MM.1S (cell line): ENCODE results near the gene SLC13A2.

ENCODE experiments used
- DNase-seq: peaks from one replicate; pipeline ENCODE4 v3.0.0-alpha.2; 2015
- H2AFZ ChIP-seq: fragments of 300-600 bp; sonication (generic); 2 replicates; pipeline ENCODE4 v1.6.0; 2016; ENCODE audit warnings: antibody characterized with exemption, low read length
- H3F3A ChIP-seq: fragments of 300-600 bp; sonication (generic); 2 replicates; pipeline ENCODE4 v1.6.1; 2016; ENCODE audit warnings: mild to moderate bottlenecking, antibody characterized with exemption, low read length, moderate library complexity, mixed read lengths; ENCODE audit not compliant: insufficient read depth
- H3K27ac ChIP-seq: fragments of 300-600 bp; sonication (generic); 2 replicates; pipeline ENCODE4 v1.5.1; 2016; ENCODE audit warnings: mild to moderate bottlenecking, low read length
- H3K27me3 ChIP-seq: fragments of 300-600 bp; sonication (generic); replicated peaks from 2 replicates; pipeline ENCODE4 v1.6.0; 2016; ENCODE audit warnings: low read length; ENCODE audit not compliant: insufficient read depth
- H3K36me3 ChIP-seq: fragments of 300-600 bp; sonication (generic); replicated peaks from 2 replicates; pipeline ENCODE4 v1.6.1; 2016; ENCODE audit warnings: mild to moderate bottlenecking, low read length, mixed read lengths; ENCODE audit not compliant: insufficient read depth
- H3K4me1 ChIP-seq: fragments of 300-600 bp; sonication (generic); 2 replicates; pipeline ENCODE4 v1.6.1; 2016; ENCODE audit warnings: low read length, mixed read lengths
- H3K4me2 ChIP-seq: fragments of 300-600 bp; sonication (generic); 2 replicates; pipeline ENCODE4 v1.6.0; 2016; ENCODE audit warnings: low read depth, low read length
- H3K4me3 ChIP-seq: fragments of 300-600 bp; sonication (generic); 2 replicates; pipeline ENCODE4 v1.5.1; 2016; ENCODE audit warnings: low read length, mixed read lengths
- H3K79me2 ChIP-seq: fragments of 300-600 bp; sonication (generic); 2 replicates; pipeline ENCODE4 v1.6.1; 2016; ENCODE audit warnings: mixed run types, low read length, mixed read lengths
- H3K9ac ChIP-seq: fragments of 300-600 bp; sonication (generic); 2 replicates; pipeline ENCODE4 v1.6.1; 2016; ENCODE audit warnings: low read length, mixed read lengths
- H3K9me2 ChIP-seq: fragments of 300-600 bp; sonication (generic); replicated peaks from 2 replicates; pipeline ENCODE4 v1.6.1; 2016; ENCODE audit warnings: mild to moderate bottlenecking, low read length, mixed read lengths; ENCODE audit not compliant: insufficient read depth
- H3K9me3 ChIP-seq: fragments of 300-600 bp; sonication (generic); replicated peaks from 2 replicates; pipeline ENCODE4 v1.6.1; 2016; ENCODE audit warnings: mild to moderate bottlenecking, low read length, mixed read lengths; ENCODE audit not compliant: insufficient read depth
- H4K20me1 ChIP-seq: fragments of 300-600 bp; sonication (generic); 2 replicates; pipeline ENCODE4 v1.6.1; 2016; ENCODE audit warnings: mild to moderate bottlenecking, low read length, moderate library complexity, mixed read lengths; ENCODE audit not compliant: insufficient read depth
- CTCF ChIP-seq: fragments of 300-600 bp; sonication (generic); IDR thresholded peaks from 2 replicates; pipeline ENCODE4 v1.5.1; 2016; ENCODE audit warnings: antibody characterized with exemption, low read length, mixed read lengths
- EZH2 ChIP-seq: fragments of 300-600 bp; sonication (generic); optimal IDR thresholded peaks from 2 replicates; pipeline ENCODE3; 2017; ENCODE audit warnings: low read depth, mild to moderate bottlenecking, antibody characterized with exemption, low read length, mixed read lengths
- EZH2phosphoT487 ChIP-seq: fragments of 300-600 bp; sonication (generic); IDR thresholded peaks from 2 replicates; pipeline ENCODE4 v1.6.1; 2018; ENCODE audit warnings: antibody characterized with exemption, low read length

Gene SLC13A2

GRCh38 chr17:28511858-28512461 is 38.5 kb downstream of the SLC13A2 start:
- Histone ChIP-seq H3F3A (no peaks in the 10 kb centered on the region), H3K27me3 (peaks cover 93% of the 10 kb centered on the region), H3K27ac (no peak overlapping the region), H3K9ac (no peak overlapping the region), H3K4me2 (no peak overlapping the region), H3K4me1 (no peaks in the 10 kb centered on the region), H2AFZ (no peak overlapping the region), H3K36me3 (no peaks in the 10 kb centered on the region), H3K4me3 (no peak overlapping the region), H4K20me1 (no peaks in the 10 kb centered on the region), H3K79me2 (no peaks in the 10 kb centered on the region), H3K9me2 (no peaks in the 10 kb centered on the region), H3K9me3 (no peaks in the 10 kb centered on the region)
- DNase-seq = no peak
- no peak for TF ChIP-seq CTCF
- TF ChIP-seq EZH2phosphoT487 = no peak
- no peak for TF ChIP-seq EZH2

DNA sequence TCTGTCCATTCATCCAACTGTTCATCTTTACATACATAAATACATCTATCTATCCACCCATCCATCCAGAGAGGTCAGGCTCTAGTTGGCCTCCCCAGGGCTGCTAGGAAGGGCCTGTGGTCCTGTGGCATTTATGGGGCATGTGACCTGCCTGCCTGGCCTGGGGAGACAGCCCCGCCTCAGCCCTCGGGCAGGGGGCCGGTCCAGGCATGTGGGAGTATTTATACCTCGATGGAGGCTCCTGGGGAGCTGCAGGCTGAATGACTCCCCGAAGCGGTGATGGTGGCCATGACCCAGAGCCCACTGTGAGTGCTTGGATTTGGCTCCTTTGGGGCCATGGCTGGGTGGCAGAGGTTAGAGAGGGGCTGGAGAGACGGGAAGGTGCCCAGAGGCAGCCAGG is 40.0 kb downstream of the SLC13A2 start:
- no peaks in the 10 kb centered on the region for H4K20me1 ChIP-seq
- H3K4me3 ChIP-seq = no peak overlapping the region
- TF ChIP-seq CTCF = no peak
- TF ChIP-seq EZH2phosphoT487 = no peak
- TF ChIP-seq EZH2 = no peak
- no peak overlapping the region for H2AFZ ChIP-seq
- no peaks in the 10 kb centered on the region for H3K36me3 ChIP-seq
- H3K9ac ChIP-seq = no peak overlapping the region
- H3K9me3 ChIP-seq = no peaks in the 10 kb centered on the region
- H3F3A ChIP-seq = no peaks in the 10 kb centered on the region
- no peaks in the 10 kb centered on the region for H3K9me2 ChIP-seq
- H3K27ac ChIP-seq = no peak overlapping the region
- H3K4me2 ChIP-seq = no peak overlapping the region
- 0 out of 2 replicates have a peak, but pooled peaks cover 3% of the 10 kb centered on the region for H3K4me1 ChIP-seq
- no peaks in the 10 kb centered on the region for H3K79me2 ChIP-seq
- no peak for DNase-seq
- H3K27me3 ChIP-seq = peaks cover 78% of the 10 kb centered on the region

GRCh38 chr17:28514561-28515002 is 41.1 kb downstream of the SLC13A2 start:
- H3K9ac ChIP-seq = no peak overlapping the region
- no peak for DNase-seq
- H3K4me2 ChIP-seq = no peak overlapping the region
- no peak overlapping the region for H3K27ac ChIP-seq
- TF ChIP-seq CTCF (no peak), EZH2 (no peak), EZH2phosphoT487 (no peak)
- no peaks in the 10 kb centered on the region for H3F3A ChIP-seq
- H3K79me2 ChIP-seq = no peaks in the 10 kb centered on the region
- no peaks in the 10 kb centered on the region for H3K36me3 ChIP-seq
- no peak overlapping the region for H3K4me3 ChIP-seq
- H3K27me3 ChIP-seq = peaks cover 74% of the 10 kb centered on the region
- H3K9me3 ChIP-seq = no peaks in the 10 kb centered on the region
- H3K4me1 ChIP-seq = peaks cover 8% of the 10 kb centered on the region
- no peak overlapping the region for H2AFZ ChIP-seq
- no peaks in the 10 kb centered on the region for H4K20me1 ChIP-seq
- H3K9me2 ChIP-seq = no peaks in the 10 kb centered on the region
